ENCODE data around the gene ZBTB16. TPM values are rescaled to one million over a fixed set of nuclear protein-coding genes. Genes with fewer than 3 reads are reported as not detected.

The ZBTB16 gene
- polyA plus RNA-seq, 3 donors: 4.1 to 12.3 (median 8.3) TPM

DNA sequence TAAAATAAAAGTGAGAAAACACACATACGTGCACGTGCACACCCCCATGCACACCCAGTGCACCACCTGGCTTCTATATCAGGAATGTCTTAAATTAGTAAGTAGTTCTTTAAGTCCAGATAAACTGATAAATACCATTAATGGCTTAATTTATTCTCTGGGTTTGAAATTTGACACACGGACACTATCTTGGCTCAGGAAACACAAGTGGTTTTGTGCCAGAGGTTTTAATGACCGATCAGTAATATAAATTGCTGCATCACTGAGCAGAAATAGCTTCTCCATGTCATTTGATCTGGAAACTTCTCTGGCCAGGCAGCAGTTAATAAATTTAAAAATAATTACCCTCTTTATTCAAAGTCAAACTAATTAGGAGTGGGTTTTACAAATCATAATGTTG lies 135.2 kb downstream of the ZBTB16 start:
- TF ChIP-seq, protein P1, sequence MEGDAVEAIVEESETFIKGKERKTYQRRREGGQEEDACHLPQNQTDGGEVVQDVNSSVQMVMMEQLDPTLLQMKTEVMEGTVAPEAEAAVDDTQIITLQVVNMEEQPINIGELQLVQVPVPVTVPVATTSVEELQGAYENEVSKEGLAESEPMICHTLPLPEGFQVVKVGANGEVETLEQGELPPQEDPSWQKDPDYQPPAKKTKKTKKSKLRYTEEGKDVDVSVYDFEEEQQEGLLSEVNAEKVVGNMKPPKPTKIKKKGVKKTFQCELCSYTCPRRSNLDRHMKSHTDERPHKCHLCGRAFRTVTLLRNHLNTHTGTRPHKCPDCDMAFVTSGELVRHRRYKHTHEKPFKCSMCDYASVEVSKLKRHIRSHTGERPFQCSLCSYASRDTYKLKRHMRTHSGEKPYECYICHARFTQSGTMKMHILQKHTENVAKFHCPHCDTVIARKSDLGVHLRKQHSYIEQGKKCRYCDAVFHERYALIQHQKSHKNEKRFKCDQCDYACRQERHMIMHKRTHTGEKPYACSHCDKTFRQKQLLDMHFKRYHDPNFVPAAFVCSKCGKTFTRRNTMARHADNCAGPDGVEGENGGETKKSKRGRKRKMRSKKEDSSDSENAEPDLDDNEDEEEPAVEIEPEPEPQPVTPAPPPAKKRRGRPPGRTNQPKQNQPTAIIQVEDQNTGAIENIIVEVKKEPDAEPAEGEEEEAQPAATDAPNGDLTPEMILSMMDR (IDR thresholded peaks at IDR 0.05): no peak
- H3K36me3 Mint-ChIP-seq: peaks cover 8 to 12% of the 10 kb centered on the region in 2 donors
- Histone ChIP-seq H2AFZ (ENCODE audit: insufficient read depth, low read depth, low read length, poor library complexity, severe bottlenecking) (no peak overlapping the region), H3K79me2 (ENCODE audit: insufficient read depth, low read length) (no peaks in the 10 kb centered on the region), H3K36me3 (replicated peaks in 1 of 2; ENCODE audit: control insufficient read depth in 1 of 2, insufficient read depth in 2 of 2, low read length in 2 of 2) (no peaks in the 10 kb centered on the region), H3K4me2 (replicated peaks; ENCODE audit: extremely low read depth, low read length, poor library complexity, severe bottlenecking) (no peak overlapping the region), H4K20me1 (ENCODE audit: insufficient read depth, low read length) (no peaks in the 10 kb centered on the region), H3K4me1 (ENCODE audit: control insufficient read depth in 1 of 2, insufficient read depth in 2 of 2, low read length in 2 of 2) (no peaks in the 10 kb centered on the region), H3K9me3 (replicated peaks in 1 of 2; ENCODE audit: control insufficient read depth in 1 of 2, insufficient read depth in 1 of 2, low read length in 2 of 2) (peaks cover 0 to 3% of the 10 kb centered on the region in 2 donors), H3K4me3 (replicated peaks in 1 of 3; ENCODE audit: low read depth in 2 of 3, low read length in 3 of 3) (no peak overlapping the region), H3K27ac (ENCODE audit: low read depth in 1 of 2, low read length in 2 of 2) (no peak overlapping the region), H3K27me3 (ENCODE audit: control insufficient read depth in 2 of 2, insufficient read depth in 2 of 2, low read length in 2 of 2) (no peaks in the 10 kb centered on the region), H3K9ac (ENCODE audit: insufficient read depth, low read length, poor library complexity, severe bottlenecking) (no peak overlapping the region)
- H3K27me3 Mint-ChIP-seq (ENCODE audit: low read depth in 3 of 3): no peaks in the 10 kb centered on the region
- WGBS (ENCODE audit: insufficient coverage): no CpG with 5 or more reads among the region's 4 CpGs
- DNase-seq: no peak
- no peak overlapping the region for H3K27ac Mint-ChIP-seq
- H3K9me3 Mint-ChIP-seq: peaks cover 4 to 6% (median 5%) of the 10 kb centered on the region in 7 donors
- intact Hi-C loops (cut with micrococcal nuclease): no loop called here
- no peak overlapping the region for H3K4me3 Mint-ChIP-seq
- H3K4me1 Mint-ChIP-seq: peaks cover 4% of the 10 kb centered on the region

DNA sequence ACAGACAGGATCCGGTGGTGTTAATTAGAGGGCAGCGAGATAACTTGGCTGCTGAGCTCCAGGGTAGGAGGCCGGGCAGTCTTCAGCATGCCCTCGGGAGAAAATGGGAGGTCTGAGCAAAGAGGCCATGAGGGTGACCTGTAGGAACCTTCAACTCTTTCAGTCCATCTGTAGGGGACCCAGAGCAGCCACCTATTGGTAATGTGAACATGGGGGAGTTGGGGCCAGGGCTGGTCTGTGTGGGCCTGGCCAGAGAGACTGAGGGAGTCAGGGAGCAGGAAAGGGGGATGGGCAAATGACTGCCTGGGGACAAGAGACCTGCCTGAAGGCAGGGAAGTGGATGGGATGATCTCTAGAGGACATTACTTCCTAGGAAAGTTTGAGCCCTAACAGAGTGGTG lies 135.6 kb downstream of the ZBTB16 start:
- Histone ChIP-seq H3K27me3 (ENCODE audit: control insufficient read depth in 2 of 2, insufficient read depth in 2 of 2, low read length in 2 of 2) (no peaks in the 10 kb centered on the region), H3K27ac (ENCODE audit: low read depth in 1 of 2, low read length in 2 of 2) (no peak overlapping the region), H2AFZ (ENCODE audit: insufficient read depth, low read depth, low read length, poor library complexity, severe bottlenecking) (no peak overlapping the region), H4K20me1 (ENCODE audit: insufficient read depth, low read length) (no peaks in the 10 kb centered on the region), H3K4me1 (ENCODE audit: control insufficient read depth in 1 of 2, insufficient read depth in 2 of 2, low read length in 2 of 2) (no peaks in the 10 kb centered on the region), H3K9me3 (replicated peaks in 1 of 2; ENCODE audit: control insufficient read depth in 1 of 2, insufficient read depth in 1 of 2, low read length in 2 of 2) (peaks cover 0 to 3% of the 10 kb centered on the region in 2 donors), H3K4me2 (replicated peaks; ENCODE audit: extremely low read depth, low read length, poor library complexity, severe bottlenecking) (no peak overlapping the region), H3K79me2 (ENCODE audit: insufficient read depth, low read length) (no peaks in the 10 kb centered on the region), H3K9ac (ENCODE audit: insufficient read depth, low read length, poor library complexity, severe bottlenecking) (no peak overlapping the region), H3K4me3 (replicated peaks in 1 of 3; ENCODE audit: low read depth in 2 of 3, low read length in 3 of 3) (no peak overlapping the region), H3K36me3 (replicated peaks in 1 of 2; ENCODE audit: control insufficient read depth in 1 of 2, insufficient read depth in 2 of 2, low read length in 2 of 2) (no peaks in the 10 kb centered on the region)
- Mint-ChIP-seq H3K4me1 (peaks cover 4% of the 10 kb centered on the region), H3K36me3 (peaks cover 8 to 9% of the 10 kb centered on the region in 2 donors), H3K27ac (peak overlapping the region in 1 of 7 donors; percentile 10), H3K9me3 (peaks cover 4 to 6% (median 5%) of the 10 kb centered on the region in 7 donors), H3K27me3 (ENCODE audit: low read depth in 3 of 3) (no peaks in the 10 kb centered on the region), H3K4me3 (no peak overlapping the region)
- WGBS (ENCODE audit: insufficient coverage): 100% methylated on average over 4 of the region's 4 CpGs
- DNase-seq: no peak
- intact Hi-C loops (cut with micrococcal nuclease): no loop called here
- TF ChIP-seq, protein P1 (IDR thresholded peaks at IDR 0.05): no peak
